Activated T-helper 2 cell treated with anti-CD3 and anti-CD28 coated beads, Interferon-gamma antibody, Interleukin-2, Interleukin-4, amounts not matched to agents 10 μg/mL and 5 μg/mL and 100 μg/mL, durations not matched to agents 14 hours and 24 hours and 36 hours (primary cell): ENCODE data around the gene SETBP1. TPM values are rescaled to one million over a fixed set of nuclear protein-coding genes. Genes with fewer than 3 reads are reported as not detected.

Experiments
- DNase-seq: peaks from one replicate; pipeline ENCODE4 v3.0.0; 2021; ENCODE audit warnings: low spot score
- H3K27ac Mint-ChIP-seq: one replicate; pipeline ENCODE4 v1.8.0; 2021; ENCODE audit warnings: mixed read lengths
- H3K27me3 Mint-ChIP-seq: one replicate; pipeline ENCODE4 v1.8.0; 2021; ENCODE audit warnings: low read depth, mixed read lengths
- H3K36me3 Mint-ChIP-seq: one replicate; pipeline ENCODE4 v1.8.0; 2021; ENCODE audit warnings: low read depth, mixed read lengths
- H3K4me1 Mint-ChIP-seq: one replicate; pipeline ENCODE4 v1.8.0; 2021; ENCODE audit warnings: low read depth, mixed read lengths
- H3K4me3 Mint-ChIP-seq: one replicate; pipeline ENCODE4 v1.8.0; 2021; ENCODE audit warnings: low read depth, mild to moderate bottlenecking, moderate library complexity, mixed read lengths
- H3K9me3 Mint-ChIP-seq: one replicate; pipeline ENCODE4 v1.8.0; 2021; ENCODE audit warnings: mixed read lengths
- intact Hi-C: fragments of 100-400 bp; cut with micrococcal nuclease; formaldehyde crosslinking; loops from one replicate; pipeline ENCODE4 v1.15.1; 2023
- total RNA-seq: library from RNA; stranded (reverse); gene quantifications from 2 replicates; pipeline ENCODE4 v1.2.3, GENCODE V29; 2022

The SETBP1 gene
- total RNA-seq, 1 donor from 2014 or later = 27.4 TPM

- H3K27ac Mint-ChIP-seq = no peak overlapping the region
- no peak for DNase-seq
- H3K27me3 Mint-ChIP-seq = peaks cover 3% of the 10 kb centered on the region
- H3K4me1 Mint-ChIP-seq = peaks cover 7% of the 10 kb centered on the region
- peaks cover 9% of the 10 kb centered on the region for H3K9me3 Mint-ChIP-seq
- peaks cover 10% of the 10 kb centered on the region for H3K36me3 Mint-ChIP-seq
- intact Hi-C loops = no loop called here
- H3K4me3 Mint-ChIP-seq = no peak overlapping the region
These were observed 255.8 kb downstream of the SETBP1 start for GRCh38 chr18:44936485-44936884.

- intact Hi-C loops = no loop called here
- no peaks in the 10 kb centered on the region for H3K9me3 Mint-ChIP-seq
- H3K27ac Mint-ChIP-seq = no peak overlapping the region
- H3K27me3 Mint-ChIP-seq = peaks cover 3% of the 10 kb centered on the region
- no peak overlapping the region for H3K4me3 Mint-ChIP-seq
- H3K4me1 Mint-ChIP-seq = no peaks in the 10 kb centered on the region
- peaks cover 6% of the 10 kb centered on the region for H3K36me3 Mint-ChIP-seq
- no peak for DNase-seq
These were observed 257.5 kb downstream of the SETBP1 start for GRCh38 chr18:44937960-44938719.

- DNase-seq = no peak
- Mint-ChIP-seq H3K4me1 (no peaks in the 10 kb centered on the region), H3K27ac (no peak overlapping the region), H3K36me3 (peaks cover 6% of the 10 kb centered on the region), H3K9me3 (no peaks in the 10 kb centered on the region), H3K27me3 (peaks cover 3% of the 10 kb centered on the region), H3K4me3 (no peak overlapping the region)
- intact Hi-C loops = no loop called here
These were observed 258.3 kb downstream of the SETBP1 start for GRCh38 chr18:44938720-44939665.

- intact Hi-C loops = no loop called here
- no peaks in the 10 kb centered on the region for H3K36me3 Mint-ChIP-seq
- peaks cover 3% of the 10 kb centered on the region for H3K27me3 Mint-ChIP-seq
- H3K9me3 Mint-ChIP-seq = no peaks in the 10 kb centered on the region
- H3K4me3 Mint-ChIP-seq = no peak overlapping the region
- no peaks in the 10 kb centered on the region for H3K4me1 Mint-ChIP-seq
- DNase-seq = no peak
- no peak overlapping the region for H3K27ac Mint-ChIP-seq
These were observed 260.8 kb downstream of the SETBP1 start for GRCh38 chr18:44941516-44941915.

GRCh38 chr18:44942073-44942472, 261.4 kb downstream of the SETBP1 start:
- Mint-ChIP-seq H3K4me1 (no peaks in the 10 kb centered on the region), H3K27ac (no peak overlapping the region), H3K9me3 (no peaks in the 10 kb centered on the region), H3K4me3 (no peak overlapping the region), H3K27me3 (peaks cover 3% of the 10 kb centered on the region), H3K36me3 (no peaks in the 10 kb centered on the region)
- no peak for DNase-seq
- intact Hi-C loops = no loop called here

GRCh38 chr18:44943311-44943881, 262.7 kb downstream of the SETBP1 start:
- no peak for DNase-seq
- Mint-ChIP-seq H3K9me3 (no peaks in the 10 kb centered on the region), H3K27me3 (peaks cover 3% of the 10 kb centered on the region), H3K4me3 (no peak overlapping the region), H3K27ac (no peak overlapping the region), H3K4me1 (no peaks in the 10 kb centered on the region), H3K36me3 (no peaks in the 10 kb centered on the region)
- intact Hi-C loops = no loop called here

- H3K4me3 Mint-ChIP-seq = no peak overlapping the region
- intact Hi-C loops = no loop called here
- H3K27ac Mint-ChIP-seq = no peak overlapping the region
- no peaks in the 10 kb centered on the region for H3K9me3 Mint-ChIP-seq
- H3K36me3 Mint-ChIP-seq = no peaks in the 10 kb centered on the region
- no peaks in the 10 kb centered on the region for H3K4me1 Mint-ChIP-seq
- DNase-seq = no peak
- H3K27me3 Mint-ChIP-seq = peaks cover 2% of the 10 kb centered on the region
These were observed 263.8 kb downstream of the SETBP1 start for GRCh38 chr18:44944461-44944860.

- Mint-ChIP-seq H3K4me1 (no peaks in the 10 kb centered on the region), H3K27me3 (no peaks in the 10 kb centered on the region), H3K4me3 (no peak overlapping the region), H3K27ac (no peak overlapping the region), H3K36me3 (peaks cover 4% of the 10 kb centered on the region), H3K9me3 (peaks cover 1% of the 10 kb centered on the region)
- intact Hi-C loops = no loop called here
- no peak for DNase-seq
These were observed 265.3 kb downstream of the SETBP1 start for GRCh38 chr18:44945888-44946401.

GRCh38 chr18:44946529-44947113, 265.9 kb downstream of the SETBP1 start:
- peaks cover 3% of the 10 kb centered on the region for H3K9me3 Mint-ChIP-seq
- no peak for DNase-seq
- peaks cover 5% of the 10 kb centered on the region for H3K36me3 Mint-ChIP-seq
- no peak overlapping the region for H3K27ac Mint-ChIP-seq
- intact Hi-C loops = no loop called here
- H3K4me3 Mint-ChIP-seq = no peak overlapping the region
- H3K27me3 Mint-ChIP-seq = no peaks in the 10 kb centered on the region
- H3K4me1 Mint-ChIP-seq = no peaks in the 10 kb centered on the region

- intact Hi-C loops = no loop called here
- no peak for DNase-seq
- Mint-ChIP-seq H3K27ac (no peak overlapping the region), H3K36me3 (peaks cover 5% of the 10 kb centered on the region), H3K4me1 (no peaks in the 10 kb centered on the region), H3K27me3 (no peaks in the 10 kb centered on the region), H3K4me3 (no peak overlapping the region), H3K9me3 (peaks cover 3% of the 10 kb centered on the region)
These were observed 269.3 kb downstream of the SETBP1 start for GRCh38 chr18:44949967-44950366.

GRCh38 chr18:44950685-44951195, 270.1 kb downstream of the SETBP1 start:
- H3K36me3 Mint-ChIP-seq = peaks cover 5% of the 10 kb centered on the region
- H3K27me3 Mint-ChIP-seq = no peaks in the 10 kb centered on the region
- H3K9me3 Mint-ChIP-seq = peaks cover 3% of the 10 kb centered on the region
- no peak for DNase-seq
- H3K27ac Mint-ChIP-seq = no peak overlapping the region
- no peak overlapping the region for H3K4me3 Mint-ChIP-seq
- peaks cover under 1% of the 10 kb centered on the region for H3K4me1 Mint-ChIP-seq
- intact Hi-C loops = no loop called here

GRCh38 chr18:44951748-44952147, 271.1 kb downstream of the SETBP1 start:
- peaks cover 5% of the 10 kb centered on the region for H3K36me3 Mint-ChIP-seq
- peaks cover 3% of the 10 kb centered on the region for H3K9me3 Mint-ChIP-seq
- peaks cover 4% of the 10 kb centered on the region for H3K4me1 Mint-ChIP-seq
- H3K27ac Mint-ChIP-seq = no peak overlapping the region
- DNase-seq = no peak
- H3K4me3 Mint-ChIP-seq = no peak overlapping the region
- intact Hi-C loops = no loop called here
- H3K27me3 Mint-ChIP-seq = no peaks in the 10 kb centered on the region
